ENCODE results near the gene ZBTB11.
"Not testable (repeated sequence)": the region's sequence is repeated elsewhere in the genome, so short reads cannot be mapped to it uniquely, and the experiment has no call there.

Gene ZBTB11

GRCh38 chr3:101709126-101709525 is 32.2 kb upstream of the ZBTB11 start:
- no peak overlapping the region for H3K4me2 ChIP-seq (ENCODE audit: low read length)
- no peaks in the 10 kb centered on the region for H3K9me3 ChIP-seq (replicated peaks; ENCODE audit: low read length)
- H3K27me3 ChIP-seq (ENCODE audit: control insufficient read depth, insufficient read depth, low read length) = no peaks in the 10 kb centered on the region
- H3K9ac ChIP-seq (ENCODE audit: low read depth, low read length) = no peak overlapping the region
- no peaks in the 10 kb centered on the region for H3K4me1 ChIP-seq (ENCODE audit: control insufficient read depth, insufficient read depth, low read length)
- H3K4me3 ChIP-seq (ENCODE audit: low read length) = no peak overlapping the region
- no peaks in the 10 kb centered on the region for H3K36me3 ChIP-seq (ENCODE audit: insufficient read depth, low read length)

- not testable (repeated sequence) for H3K4me2 ChIP-seq (ENCODE audit: low read length); H3K36me3 ChIP-seq (ENCODE audit: insufficient read depth, low read length); H3K9me3 ChIP-seq (replicated peaks; ENCODE audit: low read length); H3K4me3 ChIP-seq (ENCODE audit: low read length); H3K4me1 ChIP-seq (ENCODE audit: control insufficient read depth, insufficient read depth, low read length); H3K9ac ChIP-seq (ENCODE audit: low read depth, low read length); H3K27me3 ChIP-seq (ENCODE audit: control insufficient read depth, insufficient read depth, low read length)
Measured at GRCh38 chr3:101704639-101705038, 27.7 kb upstream of the ZBTB11 start.

GRCh38 chr3:101703169-101703568 is 26.2 kb upstream of the ZBTB11 start:
- Histone ChIP-seq H3K36me3 (ENCODE audit: insufficient read depth, low read length) (no peaks in the 10 kb centered on the region), H3K9ac (ENCODE audit: low read depth, low read length) (no peak overlapping the region), H3K4me3 (ENCODE audit: low read length) (no peak overlapping the region), H3K9me3 (replicated peaks; ENCODE audit: low read length) (no peaks in the 10 kb centered on the region), H3K4me1 (ENCODE audit: control insufficient read depth, insufficient read depth, low read length) (peaks cover 3% of the 10 kb centered on the region), H3K27me3 (ENCODE audit: control insufficient read depth, insufficient read depth, low read length) (no peaks in the 10 kb centered on the region), H3K4me2 (ENCODE audit: low read length) (no peak overlapping the region)

GRCh38 chr3:101702726-101703125 is 25.8 kb upstream of the ZBTB11 start:
- no peaks in the 10 kb centered on the region for H3K9me3 ChIP-seq (replicated peaks; ENCODE audit: low read length)
- H3K9ac ChIP-seq (ENCODE audit: low read depth, low read length) = no peak overlapping the region
- peaks cover 3% of the 10 kb centered on the region for H3K4me1 ChIP-seq (ENCODE audit: control insufficient read depth, insufficient read depth, low read length)
- no peaks in the 10 kb centered on the region for H3K27me3 ChIP-seq (ENCODE audit: control insufficient read depth, insufficient read depth, low read length)
- no peak overlapping the region for H3K4me2 ChIP-seq (ENCODE audit: low read length)
- H3K36me3 ChIP-seq (ENCODE audit: insufficient read depth, low read length) = no peaks in the 10 kb centered on the region
- H3K4me3 ChIP-seq (ENCODE audit: low read length) = no peak overlapping the region

- no peaks in the 10 kb centered on the region for H3K36me3 ChIP-seq (ENCODE audit: insufficient read depth, low read length)
- H3K9me3 ChIP-seq (replicated peaks; ENCODE audit: low read length) = no peaks in the 10 kb centered on the region
- H3K4me1 ChIP-seq (ENCODE audit: control insufficient read depth, insufficient read depth, low read length) = peaks cover 3% of the 10 kb centered on the region
- no peak overlapping the region for H3K9ac ChIP-seq (ENCODE audit: low read depth, low read length)
- no peaks in the 10 kb centered on the region for H3K27me3 ChIP-seq (ENCODE audit: control insufficient read depth, insufficient read depth, low read length)
- H3K4me3 ChIP-seq (ENCODE audit: low read length) = no peak overlapping the region
- no peak overlapping the region for H3K4me2 ChIP-seq (ENCODE audit: low read length)
Measured at GRCh38 chr3:101701696-101702634, 25.0 kb upstream of the ZBTB11 start.

- no peaks in the 10 kb centered on the region for H3K9me3 ChIP-seq (replicated peaks; ENCODE audit: low read length)
- H3K36me3 ChIP-seq (ENCODE audit: insufficient read depth, low read length) = no peaks in the 10 kb centered on the region
- H3K4me3 ChIP-seq (ENCODE audit: low read length) = no peak overlapping the region
- H3K4me1 ChIP-seq (ENCODE audit: control insufficient read depth, insufficient read depth, low read length) = no peaks in the 10 kb centered on the region
- no peak overlapping the region for H3K9ac ChIP-seq (ENCODE audit: low read depth, low read length)
- no peaks in the 10 kb centered on the region for H3K27me3 ChIP-seq (ENCODE audit: control insufficient read depth, insufficient read depth, low read length)
- H3K4me2 ChIP-seq (ENCODE audit: low read length) = no peak overlapping the region
Measured at GRCh38 chr3:101695779-101696372, 18.9 kb upstream of the ZBTB11 start.

- H3K9ac ChIP-seq (ENCODE audit: low read depth, low read length); H3K27me3 ChIP-seq (ENCODE audit: control insufficient read depth, insufficient read depth, low read length); H3K4me1 ChIP-seq (ENCODE audit: control insufficient read depth, insufficient read depth, low read length); H3K9me3 ChIP-seq (replicated peaks; ENCODE audit: low read length); H3K36me3 ChIP-seq (ENCODE audit: insufficient read depth, low read length); H3K4me3 ChIP-seq (ENCODE audit: low read length); H3K4me2 ChIP-seq (ENCODE audit: low read length): not testable (repeated sequence)
Measured at GRCh38 chr3:101694836-101695235, 17.9 kb upstream of the ZBTB11 start.

GRCh38 chr3:101693540-101693939 is 16.6 kb upstream of the ZBTB11 start:
- H3K4me1 ChIP-seq (ENCODE audit: control insufficient read depth, insufficient read depth, low read length); H3K9ac ChIP-seq (ENCODE audit: low read depth, low read length); H3K4me3 ChIP-seq (ENCODE audit: low read length); H3K27me3 ChIP-seq (ENCODE audit: control insufficient read depth, insufficient read depth, low read length); H3K36me3 ChIP-seq (ENCODE audit: insufficient read depth, low read length); H3K4me2 ChIP-seq (ENCODE audit: low read length); H3K9me3 ChIP-seq (replicated peaks; ENCODE audit: low read length): not testable (repeated sequence)

- H3K36me3 ChIP-seq (ENCODE audit: insufficient read depth, low read length); H3K4me3 ChIP-seq (ENCODE audit: low read length); H3K4me1 ChIP-seq (ENCODE audit: control insufficient read depth, insufficient read depth, low read length); H3K9me3 ChIP-seq (replicated peaks; ENCODE audit: low read length); H3K27me3 ChIP-seq (ENCODE audit: control insufficient read depth, insufficient read depth, low read length); H3K4me2 ChIP-seq (ENCODE audit: low read length); H3K9ac ChIP-seq (ENCODE audit: low read depth, low read length): not testable (repeated sequence)
Measured at GRCh38 chr3:101691685-101692671, 15.0 kb upstream of the ZBTB11 start.

- Histone ChIP-seq H3K36me3 (ENCODE audit: insufficient read depth, low read length) (peaks cover 2% of the 10 kb centered on the region), H3K27me3 (ENCODE audit: control insufficient read depth, insufficient read depth, low read length) (no peaks in the 10 kb centered on the region), H3K4me3 (ENCODE audit: low read length) (no peak overlapping the region), H3K4me1 (ENCODE audit: control insufficient read depth, insufficient read depth, low read length) (peaks cover 5% of the 10 kb centered on the region), H3K4me2 (ENCODE audit: low read length) (no peak overlapping the region), H3K9me3 (replicated peaks; ENCODE audit: low read length) (no peaks in the 10 kb centered on the region), H3K9ac (ENCODE audit: low read depth, low read length) (no peak overlapping the region)
Measured at GRCh38 chr3:101690972-101691371, 14.0 kb upstream of the ZBTB11 start.

GRCh38 chr3:101689286-101689685 is 12.4 kb upstream of the ZBTB11 start:
- H3K9ac ChIP-seq (ENCODE audit: low read depth, low read length) = no peak overlapping the region
- H3K4me2 ChIP-seq (ENCODE audit: low read length) = no peak overlapping the region
- peaks cover 18% of the 10 kb centered on the region for H3K36me3 ChIP-seq (ENCODE audit: insufficient read depth, low read length)
- H3K27me3 ChIP-seq (ENCODE audit: control insufficient read depth, insufficient read depth, low read length) = no peaks in the 10 kb centered on the region
- no peak overlapping the region for H3K4me3 ChIP-seq (ENCODE audit: low read length)
- H3K4me1 ChIP-seq (ENCODE audit: control insufficient read depth, insufficient read depth, low read length) = peaks cover 16% of the 10 kb centered on the region
- no peaks in the 10 kb centered on the region for H3K9me3 ChIP-seq (replicated peaks; ENCODE audit: low read length)

Data from skeletal muscle satellite cell (primary cell).